Natural killer cell (primary cell): Measurements from ENCODE around the gene PLEKHB2. TPM values are rescaled to one million over a fixed set of nuclear protein-coding genes. Genes with fewer than 3 reads are reported as not detected.

Source experiments
- ATAC-seq, 3 donors: fragments of 150-1000 bp in 2 of 3; fragments of 200-7000 bp in 1 of 3; cut with Tn5 transposase; 1 replicate in 1 of 3; 2 replicates in 2 of 3; pipeline ENCODE4 v1.10.0; 2021; ENCODE audit warnings: mild to moderate bottlenecking in 2 of 3, moderate library complexity in 2 of 3
- DNase-seq, 2 donors: peaks; one replicate each; pipeline versions ENCODE4 v3.0.0 to v3.0.0-alpha.2; 2013 to 2021; ENCODE audit warnings: mixed read lengths in 1 of 2
- H3K27ac ChIP-seq: one replicate; pipeline ENCODE4 v1.5.1; 2013; ENCODE audit warnings: mild to moderate bottlenecking, low read length
- H3K27me3 ChIP-seq: one replicate; pipeline ENCODE4 v1.6.1; 2013; ENCODE audit warnings: low read length; ENCODE audit not compliant: control insufficient read depth, insufficient read depth
- H3K36me3 ChIP-seq: one replicate; pipeline ENCODE4 v1.6.1; 2013; ENCODE audit warnings: low read length; ENCODE audit not compliant: control insufficient read depth, insufficient read depth
- H3K4me1 ChIP-seq: one replicate; pipeline ENCODE4 v1.6.1; 2013; ENCODE audit warnings: low read length; ENCODE audit not compliant: control insufficient read depth, insufficient read depth
- H3K4me3 ChIP-seq: one replicate; pipeline ENCODE4 v1.5.1; 2013; ENCODE audit warnings: low read length
- H3K9me3 ChIP-seq: one replicate; pipeline ENCODE4 v1.6.1; 2013; ENCODE audit warnings: low read length; ENCODE audit not compliant: control insufficient read depth, insufficient read depth
- H3K27ac Mint-ChIP-seq, 2 donors: one replicate each; pipeline ENCODE4 v1.8.0; 2022; ENCODE audit warnings: mild to moderate bottlenecking in 2 of 2, mixed read lengths in 2 of 2, moderate library complexity in 1 of 2
- H3K27me3 Mint-ChIP-seq, 2 donors: one replicate each; pipeline ENCODE4 v1.8.0; 2022; ENCODE audit warnings: low read depth in 2 of 2, mixed read lengths in 2 of 2
- H3K36me3 Mint-ChIP-seq: one replicate; pipeline ENCODE4 v1.8.0; 2022; ENCODE audit warnings: mixed read lengths
- H3K4me1 Mint-ChIP-seq, 2 donors: one replicate each; pipeline ENCODE4 v1.8.0; 2022; ENCODE audit warnings: mixed read lengths in 2 of 2
- H3K4me3 Mint-ChIP-seq: one replicate; pipeline ENCODE4 v1.8.0; 2022; ENCODE audit warnings: mild to moderate bottlenecking, moderate library complexity, mixed read lengths
- H3K9me3 Mint-ChIP-seq, 2 donors: one replicate each; pipeline ENCODE4 v1.8.0; 2022; ENCODE audit warnings: mixed read lengths in 2 of 2
- WGBS: methylation state at CpG from one replicate; pipeline ENCODE4 v1.1.7; 2013; ENCODE audit warnings: missing lambda C conversion rate; ENCODE audit not compliant: insufficient coverage; 5-methylcytosine and 5-hydroxymethylcytosine counted together
- intact Hi-C: fragments of 100-400 bp; cut with micrococcal nuclease; formaldehyde crosslinking; loops from one replicate; pipeline ENCODE4 v1.14.2; 2022
- total RNA-seq, 4 donors: library from RNA; stranded (reverse); fragments of 120-200 nt in 1 of 4; gene quantifications; one replicate each; pipeline versions ENCODE4 v1.2.3 to v1.2.4, GENCODE V29; 2013 to 2022
- TF ChIP-seq, protein P1 (sequence below): fragments of 200-600 bp; IDR thresholded peaks from one replicate; pipeline ENCODE4 v1.8.0; 2022; ENCODE audit warnings: antibody characterized with exemption

PLEKHB2 gene
- total RNA-seq, 3 donors from 2014 or later (not counting 1 experiment from before 2014, with no cell fraction given) = 75.6 to 78.7 (median 77.4) TPM

DNA sequence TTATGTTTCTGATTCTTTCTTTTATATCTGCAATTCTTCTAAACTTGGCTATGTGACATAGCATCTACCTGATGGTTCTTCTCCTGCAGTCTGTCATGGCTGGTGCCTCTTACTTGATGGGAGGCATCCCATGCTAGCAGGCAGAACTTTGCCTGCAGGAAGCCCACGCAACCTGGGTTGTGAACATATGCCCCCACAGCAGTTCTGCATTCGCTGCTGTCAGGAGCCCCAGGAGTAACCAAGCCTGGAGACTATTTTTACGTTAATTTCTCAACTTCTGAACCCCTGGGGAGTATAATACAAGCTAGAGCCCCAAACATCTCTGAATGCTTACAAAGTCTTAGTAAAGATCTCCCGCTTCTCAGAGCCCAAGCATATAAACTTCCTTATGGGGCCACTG lies 23.9 kb upstream of the PLEKHB2 start:
- 95% methylated on average over 4 of the region's 4 CpGs for WGBS
- no peak overlapping the region for H3K4me3 ChIP-seq
- no peak overlapping the region for H3K27ac ChIP-seq
- Mint-ChIP-seq H3K9me3 (no peaks in the 10 kb centered on the region), H3K27me3 (no peaks in the 10 kb centered on the region), H3K4me3 (no peak overlapping the region), H3K4me1 (peaks cover 55 to 56% of the 10 kb centered on the region in 2 donors), H3K36me3 (peaks cover 25% of the 10 kb centered on the region), H3K27ac (no peak overlapping the region)
- intact Hi-C loops = no loop called here
- ATAC-seq = no peak
- no peaks in the 10 kb centered on the region for H3K27me3 ChIP-seq
- peaks cover 15% of the 10 kb centered on the region for H3K4me1 ChIP-seq
- no peaks in the 10 kb centered on the region for H3K9me3 ChIP-seq
- peaks cover 68% of the 10 kb centered on the region for H3K36me3 ChIP-seq
- DNase-seq = no peak
- TF ChIP-seq, protein P1, sequence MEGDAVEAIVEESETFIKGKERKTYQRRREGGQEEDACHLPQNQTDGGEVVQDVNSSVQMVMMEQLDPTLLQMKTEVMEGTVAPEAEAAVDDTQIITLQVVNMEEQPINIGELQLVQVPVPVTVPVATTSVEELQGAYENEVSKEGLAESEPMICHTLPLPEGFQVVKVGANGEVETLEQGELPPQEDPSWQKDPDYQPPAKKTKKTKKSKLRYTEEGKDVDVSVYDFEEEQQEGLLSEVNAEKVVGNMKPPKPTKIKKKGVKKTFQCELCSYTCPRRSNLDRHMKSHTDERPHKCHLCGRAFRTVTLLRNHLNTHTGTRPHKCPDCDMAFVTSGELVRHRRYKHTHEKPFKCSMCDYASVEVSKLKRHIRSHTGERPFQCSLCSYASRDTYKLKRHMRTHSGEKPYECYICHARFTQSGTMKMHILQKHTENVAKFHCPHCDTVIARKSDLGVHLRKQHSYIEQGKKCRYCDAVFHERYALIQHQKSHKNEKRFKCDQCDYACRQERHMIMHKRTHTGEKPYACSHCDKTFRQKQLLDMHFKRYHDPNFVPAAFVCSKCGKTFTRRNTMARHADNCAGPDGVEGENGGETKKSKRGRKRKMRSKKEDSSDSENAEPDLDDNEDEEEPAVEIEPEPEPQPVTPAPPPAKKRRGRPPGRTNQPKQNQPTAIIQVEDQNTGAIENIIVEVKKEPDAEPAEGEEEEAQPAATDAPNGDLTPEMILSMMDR = no peak

DNA sequence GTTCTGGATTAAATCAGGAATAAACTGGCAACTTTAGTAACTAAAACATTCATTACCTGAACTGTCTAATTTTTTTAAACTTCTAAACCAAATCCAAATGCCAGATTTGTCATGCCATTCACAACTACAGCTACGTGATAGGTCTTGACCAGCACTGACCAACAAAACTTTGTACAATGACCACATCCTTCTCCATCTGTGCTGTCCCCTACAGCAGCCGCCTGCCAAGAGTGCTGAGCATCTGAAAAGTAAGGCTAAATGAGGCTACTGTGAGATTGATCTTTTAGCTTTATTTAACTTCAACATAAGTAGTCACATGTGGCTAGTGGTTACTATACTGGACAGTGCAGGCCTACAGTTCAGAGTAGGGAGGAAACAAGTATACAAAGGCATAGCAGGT lies 19.5 kb upstream of the PLEKHB2 start:
- H3K27ac Mint-ChIP-seq = peak overlapping the region; percentile 16 to 33
- H3K36me3 ChIP-seq = peaks cover 46% of the 10 kb centered on the region
- no peak overlapping the region for H3K27ac ChIP-seq
- TF ChIP-seq, protein P1 = no peak
- DNase-seq (no peak), ATAC-seq (no peak)
- no peak overlapping the region for H3K4me3 Mint-ChIP-seq
- no peaks in the 10 kb centered on the region for H3K9me3 ChIP-seq
- H3K4me3 ChIP-seq = no peak overlapping the region
- H3K9me3 Mint-ChIP-seq = no peaks in the 10 kb centered on the region
- H3K27me3 Mint-ChIP-seq = no peaks in the 10 kb centered on the region
- peaks cover 32 to 47% of the 10 kb centered on the region in 2 donors for H3K4me1 Mint-ChIP-seq
- H3K36me3 Mint-ChIP-seq = peaks cover 9% of the 10 kb centered on the region
- intact Hi-C loops = no loop called here
- WGBS = 86% methylated on average over 2 of the region's 2 CpGs
- no peaks in the 10 kb centered on the region for H3K27me3 ChIP-seq
- no peaks in the 10 kb centered on the region for H3K4me1 ChIP-seq

DNA sequence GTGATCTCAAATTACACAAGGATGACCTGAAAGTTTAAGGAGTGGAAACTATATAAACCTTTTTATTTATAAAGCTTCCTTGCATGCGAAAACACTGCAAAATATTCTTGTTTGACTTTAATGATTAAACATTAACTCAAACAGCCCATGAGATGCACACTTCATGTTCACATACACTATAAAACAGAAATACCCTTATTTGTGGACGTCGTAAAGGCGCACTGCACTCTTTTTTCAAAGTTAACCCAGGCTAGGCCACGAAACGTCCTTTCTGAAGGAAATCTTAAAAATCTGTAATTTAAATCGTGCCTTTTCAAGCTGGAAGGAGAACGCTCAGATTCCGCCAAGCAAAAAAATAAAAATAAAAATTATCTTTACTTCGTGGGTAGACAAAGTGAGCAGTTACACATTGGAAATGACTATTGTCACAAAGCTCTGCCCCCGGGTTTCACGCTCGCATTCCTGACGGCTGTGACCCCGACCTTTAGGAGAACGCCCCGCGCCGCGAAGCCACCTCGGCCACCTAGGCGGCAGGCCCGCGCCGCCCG lies 12.6 kb upstream of the PLEKHB2 start:
- no peaks in the 10 kb centered on the region for H3K27me3 Mint-ChIP-seq
- no peaks in the 10 kb centered on the region for H3K36me3 Mint-ChIP-seq
- H3K36me3 ChIP-seq = peaks cover 6% of the 10 kb centered on the region
- no peaks in the 10 kb centered on the region for H3K27me3 ChIP-seq
- H3K9me3 Mint-ChIP-seq = no peaks in the 10 kb centered on the region
- H3K9me3 ChIP-seq = no peaks in the 10 kb centered on the region
- intact Hi-C loops = loop anchor here (1.0 kb wide), 1 partner anchor 12 kb away; no protein-coding TSS in a partner anchor
- H3K4me1 ChIP-seq = peaks cover 20% of the 10 kb centered on the region
- peak overlapping the region; percentile 93 for H3K4me3 Mint-ChIP-seq
- TF ChIP-seq, protein P1 = no peak
- H3K27ac Mint-ChIP-seq = peak overlapping the region; percentile 87 to 98
- no peak for DNase-seq
- ATAC-seq = no peak
- 3% methylated on average over 26 of the region's 26 CpGs for WGBS
- peak overlapping the region; percentile 66 for H3K27ac ChIP-seq
- H3K4me1 Mint-ChIP-seq = peaks cover 15 to 25% of the 10 kb centered on the region in 2 donors
- H3K4me3 ChIP-seq = peak overlapping the region; percentile 60
